AG10803 (cell line): ENCODE measurements around the gene TMEM183A.

Experiments used
- DNase-seq: peaks from one replicate; pipeline ENCODE4 v3.0.0; 2010; ENCODE audit warnings: low read depth
- H3K4me3 ChIP-seq: 2 replicates; pipeline ENCODE4 v1.5.1; 2011; ENCODE audit warnings: mild to moderate bottlenecking, low read length, control low read depth
- TF ChIP-seq, protein P1 (sequence below): conservative IDR thresholded peaks from 2 replicates; pipeline ENCODE4 v1.5.1; 2011; ENCODE audit warnings: mild to moderate bottlenecking, low read length, control low read depth, inconsistent platforms

Gene TMEM183A

DNA sequence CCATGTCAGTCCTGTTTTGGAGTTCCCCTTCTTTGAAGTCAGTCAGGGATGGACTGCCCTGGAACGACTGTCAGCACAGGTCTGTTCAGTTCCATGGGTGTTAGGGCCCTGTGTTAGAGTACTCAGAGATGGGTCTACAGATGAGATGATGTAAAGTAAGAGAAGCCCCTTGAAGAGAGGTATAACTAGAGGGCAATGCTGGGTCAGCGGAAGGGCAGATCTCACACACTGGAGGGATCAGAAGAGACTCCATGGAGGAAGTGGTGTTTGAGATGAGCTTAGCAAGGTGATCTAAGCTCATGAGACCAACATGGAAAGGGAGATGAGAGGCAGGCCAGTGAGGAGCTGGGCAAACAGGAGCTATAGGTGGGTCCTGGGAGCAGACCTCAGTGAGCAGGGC lies 26.7 kb downstream of the TMEM183A start:
- H3K4me3 ChIP-seq, result no peak overlapping the region
- DNase-seq, result no peak
- TF ChIP-seq, protein P1, sequence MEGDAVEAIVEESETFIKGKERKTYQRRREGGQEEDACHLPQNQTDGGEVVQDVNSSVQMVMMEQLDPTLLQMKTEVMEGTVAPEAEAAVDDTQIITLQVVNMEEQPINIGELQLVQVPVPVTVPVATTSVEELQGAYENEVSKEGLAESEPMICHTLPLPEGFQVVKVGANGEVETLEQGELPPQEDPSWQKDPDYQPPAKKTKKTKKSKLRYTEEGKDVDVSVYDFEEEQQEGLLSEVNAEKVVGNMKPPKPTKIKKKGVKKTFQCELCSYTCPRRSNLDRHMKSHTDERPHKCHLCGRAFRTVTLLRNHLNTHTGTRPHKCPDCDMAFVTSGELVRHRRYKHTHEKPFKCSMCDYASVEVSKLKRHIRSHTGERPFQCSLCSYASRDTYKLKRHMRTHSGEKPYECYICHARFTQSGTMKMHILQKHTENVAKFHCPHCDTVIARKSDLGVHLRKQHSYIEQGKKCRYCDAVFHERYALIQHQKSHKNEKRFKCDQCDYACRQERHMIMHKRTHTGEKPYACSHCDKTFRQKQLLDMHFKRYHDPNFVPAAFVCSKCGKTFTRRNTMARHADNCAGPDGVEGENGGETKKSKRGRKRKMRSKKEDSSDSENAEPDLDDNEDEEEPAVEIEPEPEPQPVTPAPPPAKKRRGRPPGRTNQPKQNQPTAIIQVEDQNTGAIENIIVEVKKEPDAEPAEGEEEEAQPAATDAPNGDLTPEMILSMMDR, result no peak

DNA sequence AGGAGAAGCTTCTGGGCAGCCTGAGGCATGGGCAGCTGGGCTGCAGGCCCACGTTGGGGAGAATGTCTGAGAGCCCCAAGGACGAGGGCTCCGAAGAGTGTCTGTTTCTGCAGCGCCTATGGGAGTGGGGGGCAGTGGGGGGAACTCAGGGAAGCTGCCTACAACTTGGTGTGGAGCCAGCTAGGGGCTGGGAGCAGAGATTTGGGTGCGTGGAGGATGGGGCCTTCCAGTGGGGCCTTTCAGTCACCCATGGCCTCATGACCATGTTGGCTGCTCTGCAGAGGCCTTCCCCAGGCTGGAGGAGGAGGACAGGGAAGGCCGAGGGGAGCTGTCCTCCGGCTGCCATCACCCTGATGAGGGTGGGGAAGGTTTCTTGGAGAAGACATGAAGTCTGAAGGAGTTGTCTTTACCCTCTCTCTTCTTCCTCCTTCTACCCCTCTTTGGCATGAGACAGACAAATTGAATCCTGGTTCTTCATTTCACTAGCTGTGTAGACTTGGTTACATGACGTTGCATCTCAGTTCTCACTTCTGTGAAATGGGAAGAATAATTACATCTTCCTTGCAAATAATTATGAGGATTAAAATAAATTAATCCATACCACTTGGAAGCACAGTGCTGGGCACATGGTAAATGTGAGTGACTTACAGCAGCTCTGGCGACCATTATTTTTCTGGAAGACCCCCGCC lies 27.4 kb downstream of the TMEM183A start:
- no peak overlapping the region for H3K4me3 ChIP-seq
- TF ChIP-seq, protein P1, result no peak
- DNase-seq, result no peak

DNA sequence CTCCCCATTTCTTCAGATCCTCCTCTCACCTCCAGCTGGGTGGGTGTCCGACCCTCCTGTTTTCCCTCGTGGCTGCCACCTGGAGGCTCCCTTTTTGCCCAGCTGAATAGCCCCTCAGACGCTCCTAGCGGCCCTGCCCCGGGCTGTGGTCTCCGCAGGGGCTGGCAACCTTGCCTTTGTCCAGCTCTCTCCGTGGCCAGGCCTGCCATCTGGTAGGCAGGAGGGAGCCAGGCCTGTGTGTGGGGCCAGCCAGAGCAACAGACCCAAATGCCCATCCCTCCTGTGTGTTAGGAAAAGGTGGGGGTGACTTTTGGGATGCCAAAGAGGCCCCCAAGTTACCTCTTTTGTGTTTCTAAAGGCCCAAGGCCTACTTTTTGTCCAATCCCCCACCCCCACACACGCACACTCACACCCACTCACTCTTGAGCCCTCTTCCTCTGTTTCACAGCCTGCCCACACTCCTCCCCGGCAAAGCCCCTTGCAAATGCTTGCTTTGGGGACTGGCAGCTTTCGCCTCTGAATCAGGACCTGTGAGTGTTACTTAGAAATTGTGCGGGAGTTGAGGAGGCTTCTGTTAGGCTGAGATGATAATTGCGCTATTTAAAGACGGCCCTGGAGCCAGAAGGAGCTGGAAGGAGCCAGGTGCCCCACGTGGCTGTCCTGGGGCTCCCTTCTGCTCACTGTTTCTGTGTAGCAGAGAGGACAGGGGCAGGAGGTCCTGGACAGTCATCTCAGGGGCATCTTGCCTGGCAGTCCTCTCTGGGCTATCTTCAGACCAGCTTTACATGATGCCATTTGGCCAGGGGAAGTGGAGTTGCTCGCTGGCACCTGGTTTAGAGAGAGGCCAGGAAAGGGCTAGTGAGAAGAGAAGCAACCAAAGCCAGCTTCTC lies 28.2 kb downstream of the TMEM183A start:
- no peak for DNase-seq
- no peak overlapping the region for H3K4me3 ChIP-seq
- TF ChIP-seq, protein P1, result no peak

DNA sequence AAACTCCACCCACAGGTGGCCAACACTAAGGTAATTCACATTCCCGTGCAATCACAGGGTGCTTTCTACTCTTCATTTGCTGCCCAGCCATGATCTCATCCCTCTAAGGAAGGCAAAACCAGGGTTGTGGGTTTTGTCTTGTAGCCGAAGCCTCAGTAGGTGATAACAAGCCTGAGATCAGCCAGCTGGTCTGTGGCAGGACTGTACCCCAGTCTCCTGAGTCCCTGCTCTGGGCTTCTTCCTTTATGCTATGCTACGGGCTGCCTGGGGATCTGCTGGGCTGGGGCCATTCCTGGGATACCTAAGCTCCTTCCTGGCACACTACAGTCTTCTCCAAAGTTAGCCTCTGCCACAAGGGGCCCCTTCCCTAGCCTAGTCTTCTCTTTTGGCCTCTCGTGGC lies 29.0 kb downstream of the TMEM183A start:
- no peak overlapping the region for H3K4me3 ChIP-seq
- peak; percentile 20 for DNase-seq
- TF ChIP-seq, protein P1, result 0 out of 2 replicates have a peak, but pooled peaks have one; percentile 3

DNA sequence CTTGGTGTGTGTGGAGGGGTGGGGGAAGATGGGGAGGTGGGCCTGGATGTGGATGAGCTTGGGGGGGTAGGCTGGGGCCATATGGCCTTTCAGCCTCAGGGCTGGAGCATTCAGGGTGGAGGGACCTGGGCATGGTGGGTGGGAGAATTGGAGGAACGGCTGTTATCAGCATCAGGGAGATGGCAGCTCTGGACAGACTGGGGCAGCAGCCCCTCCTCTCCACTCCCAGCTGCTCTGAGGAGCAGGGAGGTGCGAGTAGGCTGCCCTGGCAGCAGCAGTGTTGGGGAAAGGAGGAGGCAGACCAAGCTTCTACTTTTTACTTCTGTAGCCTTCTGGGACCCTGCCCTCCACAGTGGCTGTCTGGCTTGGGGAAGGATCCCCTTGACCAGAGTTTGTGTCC lies 29.4 kb downstream of the TMEM183A start:
- TF ChIP-seq, protein P1, result no peak
- no peak for DNase-seq
- H3K4me3 ChIP-seq, result no peak overlapping the region

DNA sequence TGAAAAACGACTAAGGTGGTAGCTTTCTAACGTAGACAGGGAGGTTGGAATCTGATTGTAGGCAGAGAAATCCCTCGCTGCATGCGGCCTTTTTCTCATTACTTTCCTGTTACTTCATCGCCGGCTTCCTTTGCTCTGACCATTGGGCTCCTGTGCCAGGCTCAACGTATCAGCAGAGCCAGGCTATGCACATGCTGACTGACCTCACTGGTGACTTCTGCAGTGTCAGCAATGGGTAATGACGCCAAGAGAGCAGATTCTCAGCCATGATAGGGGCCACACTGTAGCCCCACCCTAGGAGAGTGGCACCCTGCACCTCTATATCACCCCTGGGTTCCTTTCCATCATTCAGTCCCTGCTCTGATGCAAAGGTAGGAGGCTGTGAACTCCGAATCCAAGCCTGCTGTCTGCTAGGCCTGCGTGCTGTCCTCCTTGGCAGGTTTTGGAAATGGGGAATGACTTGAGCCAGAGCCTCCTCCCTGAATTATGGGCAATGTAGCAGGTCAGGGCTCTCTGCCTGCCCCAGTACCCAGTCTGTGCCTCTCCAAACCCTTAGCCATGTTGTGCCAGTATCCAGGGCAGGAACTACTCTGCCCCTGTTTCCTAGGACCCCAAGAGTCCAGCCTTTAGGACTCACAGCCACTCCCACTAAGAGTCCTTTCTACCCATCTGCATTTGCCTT lies 30.5 kb downstream of the TMEM183A start:
- no peak for DNase-seq
- H3K4me3 ChIP-seq, result no peak overlapping the region
- TF ChIP-seq, protein P1, result no peak
